ENCODE data around the gene HDAC4. TPM values are rescaled to one million over a fixed set of nuclear protein-coding genes. Genes with fewer than 3 reads are reported as not detected.

Gene HDAC4
- total and polyA plus RNA-seq, 2 of the 4 experiments (the other 2 are of a cell fraction), result 4.1 to 7.2 TPM

DNA sequence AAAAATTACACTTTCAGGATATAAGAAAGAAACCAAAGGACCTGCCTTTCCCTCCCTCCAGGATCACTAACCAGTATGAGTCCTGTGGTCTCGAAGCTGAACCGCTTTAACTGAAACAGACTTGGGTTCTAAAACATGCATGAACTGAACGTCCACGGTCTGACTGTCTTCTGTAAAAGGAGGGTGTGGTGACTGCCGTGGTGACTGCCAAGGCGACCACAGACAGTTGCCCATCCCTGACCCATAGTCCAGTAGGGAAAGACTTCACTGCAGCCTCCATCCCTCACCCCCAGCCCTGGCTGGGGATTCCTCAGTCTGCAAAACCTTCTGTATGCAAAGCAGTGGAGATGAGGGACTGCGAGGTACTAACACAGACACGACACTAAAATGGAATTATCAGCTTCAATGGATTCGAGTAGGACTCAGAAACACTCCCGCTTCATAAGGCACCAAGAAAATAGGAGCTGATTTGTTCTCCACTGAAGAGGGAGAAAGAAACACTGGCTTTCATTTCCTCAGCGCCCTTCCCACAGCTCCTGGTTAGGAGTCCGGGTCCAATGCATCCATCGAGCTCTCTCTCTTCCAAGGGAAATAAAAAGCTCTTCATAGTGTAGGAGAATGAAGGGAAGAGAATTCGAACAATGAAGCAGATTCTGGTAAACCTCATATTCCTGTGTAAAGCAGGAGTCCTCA, 197.2 kb downstream of the HDAC4 start (continued):
- TF ChIP-seq, protein P1, sequence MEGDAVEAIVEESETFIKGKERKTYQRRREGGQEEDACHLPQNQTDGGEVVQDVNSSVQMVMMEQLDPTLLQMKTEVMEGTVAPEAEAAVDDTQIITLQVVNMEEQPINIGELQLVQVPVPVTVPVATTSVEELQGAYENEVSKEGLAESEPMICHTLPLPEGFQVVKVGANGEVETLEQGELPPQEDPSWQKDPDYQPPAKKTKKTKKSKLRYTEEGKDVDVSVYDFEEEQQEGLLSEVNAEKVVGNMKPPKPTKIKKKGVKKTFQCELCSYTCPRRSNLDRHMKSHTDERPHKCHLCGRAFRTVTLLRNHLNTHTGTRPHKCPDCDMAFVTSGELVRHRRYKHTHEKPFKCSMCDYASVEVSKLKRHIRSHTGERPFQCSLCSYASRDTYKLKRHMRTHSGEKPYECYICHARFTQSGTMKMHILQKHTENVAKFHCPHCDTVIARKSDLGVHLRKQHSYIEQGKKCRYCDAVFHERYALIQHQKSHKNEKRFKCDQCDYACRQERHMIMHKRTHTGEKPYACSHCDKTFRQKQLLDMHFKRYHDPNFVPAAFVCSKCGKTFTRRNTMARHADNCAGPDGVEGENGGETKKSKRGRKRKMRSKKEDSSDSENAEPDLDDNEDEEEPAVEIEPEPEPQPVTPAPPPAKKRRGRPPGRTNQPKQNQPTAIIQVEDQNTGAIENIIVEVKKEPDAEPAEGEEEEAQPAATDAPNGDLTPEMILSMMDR (conservative IDR thresholded peaks at IDR 0.05; ENCODE audit: low read depth, low read length), result no peak
- TF ChIP-seq NFE2L2 (IDR thresholded peaks at IDR 0.05; ENCODE audit: low read depth, low read length), result no peak
- no peak for TF ChIP-seq CHD1 (IDR thresholded peaks at IDR 0.05; ENCODE audit: low read depth, low read length)
- TF ChIP-seq SMC3 (IDR thresholded peaks at IDR 0.05; ENCODE audit: low read depth, low read length), result no peak
- no peak for TF ChIP-seq RFX5 (IDR thresholded peaks at IDR 0.05; ENCODE audit: low read depth, low read length)

All from IMR-90 (cell line).